RWPE2 (cell line): ENCODE data around the gene SOX12.

Experiments used
- ATAC-seq: fragments of 200-7000 bp; cut with Tn5 transposase; 3 replicates; pipeline ENCODE4 v1.9.1; 2021; ENCODE audit warnings: low read depth
- DNase-seq: peaks from one replicate; pipeline ENCODE4 v3.0.0-alpha.2; 2020; ENCODE audit warnings: low spot score
- H3K27ac ChIP-seq: fragments of 450-650 bp; 2 replicates; pipeline ENCODE4 v1.5.1; 2017; ENCODE audit warnings: mild to moderate bottlenecking; ENCODE audit not compliant: poor library complexity, severe bottlenecking
- H3K27me3 ChIP-seq: fragments of 250-450 bp; sonication (Bioruptor Pico); 2 replicates; pipeline ENCODE4 v1.5.1; 2021; ENCODE audit warnings: mild to moderate bottlenecking, moderate library complexity; ENCODE audit not compliant: insufficient read depth, poor library complexity, severe bottlenecking
- H3K36me3 ChIP-seq: fragments of 250-450 bp; sonication (Bioruptor Pico); 2 replicates; pipeline ENCODE4 v1.5.1; 2020; ENCODE audit warnings: low read depth, mild to moderate bottlenecking, moderate library complexity
- H3K4me1 ChIP-seq: fragments of 250-450 bp; sonication (Bioruptor Pico); 2 replicates; pipeline ENCODE4 v1.5.1; 2021; ENCODE audit warnings: mild to moderate bottlenecking, moderate library complexity; ENCODE audit not compliant: insufficient read depth, poor library complexity, severe bottlenecking
- H3K4me3 ChIP-seq: fragments of 250-450 bp; sonication (Bioruptor Pico); 2 replicates; pipeline ENCODE4 v1.5.1; 2021; ENCODE audit warnings: mild to moderate bottlenecking, moderate library complexity; ENCODE audit not compliant: severe bottlenecking
- H3K9me3 ChIP-seq: fragments of 250-450 bp; sonication (Bioruptor Pico); 2 replicates; pipeline ENCODE4 v1.5.1; 2021; ENCODE audit warnings: mild to moderate bottlenecking, moderate library complexity; ENCODE audit not compliant: severe bottlenecking
- TF ChIP-seq, protein P1 (sequence below): fragments of 450-650 bp; IDR thresholded peaks from one replicate; pipeline ENCODE4 v1.5.1; 2017; ENCODE audit warnings: mild to moderate bottlenecking, moderate library complexity; ENCODE audit not compliant: poor library complexity, severe bottlenecking

Gene SOX12

DNA sequence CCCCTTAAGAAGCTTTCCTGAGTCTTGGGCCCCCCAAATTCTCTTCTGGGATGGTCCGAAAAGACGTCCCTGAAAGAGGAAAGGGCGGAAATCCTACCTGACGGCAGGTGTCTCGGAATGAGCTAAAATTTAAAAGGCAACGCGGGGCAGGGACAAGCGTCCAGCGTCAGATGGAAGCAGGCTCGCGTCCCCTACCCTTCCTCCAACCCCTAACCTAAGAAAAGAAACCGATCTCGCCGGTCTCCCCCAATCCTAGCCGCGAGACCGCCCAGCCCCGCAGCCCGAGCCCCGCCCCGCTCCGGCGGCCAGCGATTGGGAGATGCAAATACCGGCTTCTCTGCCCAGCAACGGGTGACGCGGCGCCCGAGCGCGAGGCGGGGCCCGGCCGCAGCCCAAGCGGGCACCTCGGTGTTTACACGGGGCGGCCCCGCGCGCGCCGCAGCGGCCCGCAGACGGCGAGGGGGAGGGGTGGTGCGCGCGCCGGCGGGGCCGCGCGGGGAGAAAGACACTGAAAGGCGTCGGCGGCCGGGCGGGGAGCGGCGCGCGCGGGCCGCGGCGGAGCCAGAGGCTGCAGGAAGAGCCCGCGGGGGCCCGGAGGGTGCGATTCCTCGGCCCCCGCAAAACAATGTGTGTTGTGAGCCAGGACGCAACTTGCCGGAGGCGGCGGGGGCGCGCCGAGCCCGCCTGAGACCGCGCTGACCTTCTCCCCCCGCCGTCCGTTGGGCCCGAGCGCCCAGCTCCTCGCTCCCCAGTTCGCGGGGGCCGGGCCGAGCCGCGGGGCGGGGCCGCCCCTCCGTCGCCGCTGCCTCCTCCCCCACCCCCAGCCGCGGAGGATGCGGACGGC lies at the start of gene SOX12:
TSS of gene SOX12 (plus strand) at position 508 of the 844 bp plus-strand sequence. CDS start 373 bp downstream, outside the sequence.
- Histone ChIP-seq H3K27ac (peak within 1 kb of the TSS; percentile 87), H3K36me3 (peaks cover 5% of the 10 kb centered on the region; the same call in 1 of the 2 replicates), H3K27me3 (no peaks in the 10 kb centered on the region), H3K4me1 (peaks cover 4% of the 10 kb centered on the region), H3K4me3 (peak within 1 kb of the TSS; percentile 85), H3K9me3 (no peaks in the 10 kb centered on the region)
- ATAC-seq (peak; percentile 61), DNase-seq (peak; percentile 96)
- TF ChIP-seq, protein P1, sequence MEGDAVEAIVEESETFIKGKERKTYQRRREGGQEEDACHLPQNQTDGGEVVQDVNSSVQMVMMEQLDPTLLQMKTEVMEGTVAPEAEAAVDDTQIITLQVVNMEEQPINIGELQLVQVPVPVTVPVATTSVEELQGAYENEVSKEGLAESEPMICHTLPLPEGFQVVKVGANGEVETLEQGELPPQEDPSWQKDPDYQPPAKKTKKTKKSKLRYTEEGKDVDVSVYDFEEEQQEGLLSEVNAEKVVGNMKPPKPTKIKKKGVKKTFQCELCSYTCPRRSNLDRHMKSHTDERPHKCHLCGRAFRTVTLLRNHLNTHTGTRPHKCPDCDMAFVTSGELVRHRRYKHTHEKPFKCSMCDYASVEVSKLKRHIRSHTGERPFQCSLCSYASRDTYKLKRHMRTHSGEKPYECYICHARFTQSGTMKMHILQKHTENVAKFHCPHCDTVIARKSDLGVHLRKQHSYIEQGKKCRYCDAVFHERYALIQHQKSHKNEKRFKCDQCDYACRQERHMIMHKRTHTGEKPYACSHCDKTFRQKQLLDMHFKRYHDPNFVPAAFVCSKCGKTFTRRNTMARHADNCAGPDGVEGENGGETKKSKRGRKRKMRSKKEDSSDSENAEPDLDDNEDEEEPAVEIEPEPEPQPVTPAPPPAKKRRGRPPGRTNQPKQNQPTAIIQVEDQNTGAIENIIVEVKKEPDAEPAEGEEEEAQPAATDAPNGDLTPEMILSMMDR, result no peak

- ATAC-seq (no peak), DNase-seq (no peak)
- Histone ChIP-seq H3K4me1 (no peaks in the 10 kb centered on the region), H3K4me3 (no peak overlapping the region), H3K9me3 (no peaks in the 10 kb centered on the region), H3K27me3 (no peaks in the 10 kb centered on the region), H3K36me3 (no peaks in the 10 kb centered on the region), H3K27ac (no peak overlapping the region)
- TF ChIP-seq, protein P1, result no peak
Measured at GRCh38 chr20:275791-276190, 49.6 kb upstream of the SOX12 start.

DNA sequence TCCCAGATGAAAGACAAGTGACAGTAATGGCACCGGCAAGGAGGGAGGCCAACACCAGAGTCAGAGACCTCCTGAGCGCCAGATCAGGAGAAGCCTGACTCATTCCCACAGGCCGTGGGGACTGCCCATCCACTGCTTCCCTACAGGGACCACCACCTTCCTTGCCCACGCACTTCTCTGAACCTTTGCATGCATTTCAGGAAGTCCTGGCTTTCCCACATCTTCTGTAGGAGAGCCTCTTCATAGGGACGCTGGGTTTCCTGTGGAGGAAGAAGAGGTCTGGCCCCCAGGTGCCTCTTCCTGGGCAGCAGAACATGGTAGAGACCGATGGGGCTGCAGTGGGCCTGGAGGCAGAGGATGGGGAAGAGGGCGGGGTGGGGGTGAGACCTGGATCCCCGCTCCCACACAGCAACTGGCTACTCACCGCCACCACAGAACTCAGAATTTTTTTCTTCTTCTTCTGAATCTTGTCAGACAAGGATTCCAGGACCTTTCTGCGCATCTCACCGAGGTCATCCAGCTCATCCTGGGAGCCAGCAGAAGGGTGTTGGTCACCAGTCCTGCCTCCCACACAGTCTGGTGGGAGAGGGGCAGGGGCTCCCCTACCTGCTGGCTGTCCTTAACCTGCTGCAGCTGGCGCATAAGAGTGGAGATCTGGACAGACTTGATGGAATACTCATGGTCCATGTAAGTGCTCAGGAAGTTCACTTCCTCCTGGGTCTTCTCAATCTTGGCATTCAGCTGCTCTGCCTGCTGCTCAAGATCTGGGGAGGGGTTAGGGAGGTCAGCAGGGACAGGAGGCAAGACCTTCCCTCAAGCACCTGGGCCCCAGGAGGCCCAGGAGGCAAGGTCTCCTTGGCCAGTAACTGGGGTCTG lies 48.5 kb upstream of the SOX12 start:
- TF ChIP-seq, protein P1, result no peak
- DNase-seq, result no peak
- ATAC-seq, result no peak
- no peaks in the 10 kb centered on the region for H3K36me3 ChIP-seq
- H3K9me3 ChIP-seq, result no peaks in the 10 kb centered on the region
- no peaks in the 10 kb centered on the region for H3K27me3 ChIP-seq
- no peak overlapping the region for H3K27ac ChIP-seq
- H3K4me1 ChIP-seq, result no peaks in the 10 kb centered on the region
- H3K4me3 ChIP-seq, result no peak overlapping the region

- H3K27ac ChIP-seq, result no peak overlapping the region
- no peaks in the 10 kb centered on the region for H3K27me3 ChIP-seq
- no peak overlapping the region for H3K4me3 ChIP-seq
- no peaks in the 10 kb centered on the region for H3K36me3 ChIP-seq
- no peaks in the 10 kb centered on the region for H3K9me3 ChIP-seq
- DNase-seq (no peak), ATAC-seq (no peak)
- TF ChIP-seq, protein P1, result no peak
- H3K4me1 ChIP-seq, result no peaks in the 10 kb centered on the region
Measured at GRCh38 chr20:277496-277781, 47.9 kb upstream of the SOX12 start.
